ENCODE measurements around the gene RNU6-8.
A peak's percentile ranks its signal among the peaks of the same experiment; 100 is the strongest.

The RNU6-8 gene

GRCh38 chr14:32202998-32203882 lies at the start of gene RNU6-8:
Gene RNU6-8 (minus strand): TSS chr14:32203269.
- DNase-seq (ENCODE audit: low spot score), result peak; percentile 90

- peak; percentile 79 for DNase-seq (ENCODE audit: low spot score)
These were observed 49.1 kb upstream of the RNU6-8 start for GRCh38 chr14:32252030-32252670.

GRCh38 chr14:32251530-32251929 lies 48.5 kb upstream of the RNU6-8 start:
- no peak for DNase-seq (ENCODE audit: low spot score)

GRCh38 chr14:32250681-32251080 lies 47.6 kb upstream of the RNU6-8 start:
- DNase-seq (ENCODE audit: low spot score), result no peak

- no peak for DNase-seq (ENCODE audit: low spot score)
These were observed 46.7 kb upstream of the RNU6-8 start for GRCh38 chr14:32249780-32250179.

- no peak for DNase-seq (ENCODE audit: low spot score)
These were observed 46.3 kb upstream of the RNU6-8 start for GRCh38 chr14:32249371-32249770.

- no peak for DNase-seq (ENCODE audit: low spot score)
These were observed 43.7 kb upstream of the RNU6-8 start for GRCh38 chr14:32246751-32247150.

GRCh38 chr14:32244404-32244803 lies 41.3 kb upstream of the RNU6-8 start:
- DNase-seq (ENCODE audit: low spot score), result no peak

GRCh38 chr14:32233260-32233659 lies 30.2 kb upstream of the RNU6-8 start:
- DNase-seq (ENCODE audit: low spot score), result no peak

- DNase-seq (ENCODE audit: low spot score), result no peak
These were observed 29.4 kb upstream of the RNU6-8 start for GRCh38 chr14:32232481-32232880.

GRCh38 chr14:32230695-32231280 lies 27.7 kb upstream of the RNU6-8 start:
- no peak for DNase-seq (ENCODE audit: low spot score)

- DNase-seq (ENCODE audit: low spot score), result peak; percentile 18
These were observed 27.1 kb upstream of the RNU6-8 start for GRCh38 chr14:32230181-32230580.

GRCh38 chr14:32226056-32226455 lies 23.0 kb upstream of the RNU6-8 start:
- no peak for DNase-seq (ENCODE audit: low spot score)

GRCh38 chr14:32225378-32225920 lies 22.4 kb upstream of the RNU6-8 start:
- no peak for DNase-seq (ENCODE audit: low spot score)

- peak; percentile 71 for DNase-seq (ENCODE audit: low spot score)
These were observed 21.8 kb upstream of the RNU6-8 start for GRCh38 chr14:32224737-32225377.

- peak; percentile 77 for DNase-seq (ENCODE audit: low spot score)
These were observed 14.2 kb upstream of the RNU6-8 start for GRCh38 chr14:32217301-32217700.

GRCh38 chr14:32212833-32213232 lies 9.8 kb upstream of the RNU6-8 start:
- no peak for DNase-seq (ENCODE audit: low spot score)

- DNase-seq (ENCODE audit: low spot score), result no peak
These were observed 8.0 kb upstream of the RNU6-8 start for GRCh38 chr14:32211068-32211404.

GRCh38 chr14:32209471-32209870 lies 6.4 kb upstream of the RNU6-8 start:
- no peak for DNase-seq (ENCODE audit: low spot score)

GRCh38 chr14:32208490-32208889 lies 5.4 kb upstream of the RNU6-8 start:
- DNase-seq (ENCODE audit: low spot score), result no peak

- DNase-seq (ENCODE audit: low spot score), result no peak
These were observed 3.5 kb upstream of the RNU6-8 start for GRCh38 chr14:32206552-32206951.

- peak; percentile 44 for DNase-seq (ENCODE audit: low spot score)
These were observed 2.9 kb upstream of the RNU6-8 start for GRCh38 chr14:32205984-32206383.

All from SW480 (cell line).